ENCODE results near the gene KMT2A.

DNA sequence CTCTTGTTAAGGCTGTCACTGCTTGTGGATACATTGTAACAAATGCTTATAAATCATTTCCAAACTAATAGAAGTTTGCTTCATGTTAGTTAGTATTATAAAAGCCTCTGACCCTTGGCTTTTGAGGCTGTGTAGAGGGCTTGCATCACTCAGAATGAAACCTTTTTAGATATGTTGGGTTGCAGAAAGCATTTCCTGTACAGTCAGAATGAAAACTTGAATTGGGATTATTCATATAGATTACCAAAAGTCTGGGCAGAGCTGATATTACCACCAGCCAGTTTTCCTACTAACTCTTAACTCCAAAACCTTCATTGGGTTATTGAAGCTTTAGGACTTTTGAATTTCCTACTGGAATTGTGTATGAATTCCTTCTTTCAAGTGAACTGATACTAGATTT, 12.0 kb downstream of the KMT2A start:
- TF ChIP-seq, protein P1, sequence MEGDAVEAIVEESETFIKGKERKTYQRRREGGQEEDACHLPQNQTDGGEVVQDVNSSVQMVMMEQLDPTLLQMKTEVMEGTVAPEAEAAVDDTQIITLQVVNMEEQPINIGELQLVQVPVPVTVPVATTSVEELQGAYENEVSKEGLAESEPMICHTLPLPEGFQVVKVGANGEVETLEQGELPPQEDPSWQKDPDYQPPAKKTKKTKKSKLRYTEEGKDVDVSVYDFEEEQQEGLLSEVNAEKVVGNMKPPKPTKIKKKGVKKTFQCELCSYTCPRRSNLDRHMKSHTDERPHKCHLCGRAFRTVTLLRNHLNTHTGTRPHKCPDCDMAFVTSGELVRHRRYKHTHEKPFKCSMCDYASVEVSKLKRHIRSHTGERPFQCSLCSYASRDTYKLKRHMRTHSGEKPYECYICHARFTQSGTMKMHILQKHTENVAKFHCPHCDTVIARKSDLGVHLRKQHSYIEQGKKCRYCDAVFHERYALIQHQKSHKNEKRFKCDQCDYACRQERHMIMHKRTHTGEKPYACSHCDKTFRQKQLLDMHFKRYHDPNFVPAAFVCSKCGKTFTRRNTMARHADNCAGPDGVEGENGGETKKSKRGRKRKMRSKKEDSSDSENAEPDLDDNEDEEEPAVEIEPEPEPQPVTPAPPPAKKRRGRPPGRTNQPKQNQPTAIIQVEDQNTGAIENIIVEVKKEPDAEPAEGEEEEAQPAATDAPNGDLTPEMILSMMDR (IDR thresholded peaks at IDR 0.05): no peak
- TF ChIP-seq EZH2phosphoT487 (IDR thresholded peaks at IDR 0.05) (no peak), EZH2 (IDR thresholded peaks at IDR 0.05) (no peak)
